Measurements from ENCODE around the gene TMPRSS6. TPM values are rescaled to one million over a fixed set of nuclear protein-coding genes. Genes with fewer than 3 reads are reported as not detected.
A peak's percentile ranks its signal among the peaks of the same experiment; 100 is the strongest.

Gene TMPRSS6
- total RNA-seq, 1 donor from 2014 or later, result 2.1 TPM

DNA sequence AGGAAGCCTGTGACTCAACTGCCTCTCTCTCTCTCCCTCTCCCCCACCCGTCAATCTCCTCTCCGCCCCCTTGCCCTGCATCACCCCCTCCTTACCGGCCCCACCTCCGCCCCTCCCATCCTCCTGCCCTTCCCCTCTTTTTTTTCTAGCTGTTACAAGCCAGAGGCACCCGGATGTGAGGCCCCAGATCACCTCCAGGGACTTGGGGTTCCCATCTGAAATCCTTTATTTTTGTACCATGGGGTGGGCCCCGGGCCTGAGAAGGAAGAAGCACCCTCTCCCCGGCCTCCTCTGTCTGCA is 47.2 kb downstream of the TMPRSS6 start:
- DNase-seq (no peak), ATAC-seq (no peak)
- H3K9me3 ChIP-seq, result no peaks in the 10 kb centered on the region
- H3K4me1 ChIP-seq, result no peaks in the 10 kb centered on the region
- peaks cover 11% of the 10 kb centered on the region for H3K36me3 ChIP-seq
- intact Hi-C loops (cut with DNase I), result no loop called here
- TF ChIP-seq, protein P1, sequence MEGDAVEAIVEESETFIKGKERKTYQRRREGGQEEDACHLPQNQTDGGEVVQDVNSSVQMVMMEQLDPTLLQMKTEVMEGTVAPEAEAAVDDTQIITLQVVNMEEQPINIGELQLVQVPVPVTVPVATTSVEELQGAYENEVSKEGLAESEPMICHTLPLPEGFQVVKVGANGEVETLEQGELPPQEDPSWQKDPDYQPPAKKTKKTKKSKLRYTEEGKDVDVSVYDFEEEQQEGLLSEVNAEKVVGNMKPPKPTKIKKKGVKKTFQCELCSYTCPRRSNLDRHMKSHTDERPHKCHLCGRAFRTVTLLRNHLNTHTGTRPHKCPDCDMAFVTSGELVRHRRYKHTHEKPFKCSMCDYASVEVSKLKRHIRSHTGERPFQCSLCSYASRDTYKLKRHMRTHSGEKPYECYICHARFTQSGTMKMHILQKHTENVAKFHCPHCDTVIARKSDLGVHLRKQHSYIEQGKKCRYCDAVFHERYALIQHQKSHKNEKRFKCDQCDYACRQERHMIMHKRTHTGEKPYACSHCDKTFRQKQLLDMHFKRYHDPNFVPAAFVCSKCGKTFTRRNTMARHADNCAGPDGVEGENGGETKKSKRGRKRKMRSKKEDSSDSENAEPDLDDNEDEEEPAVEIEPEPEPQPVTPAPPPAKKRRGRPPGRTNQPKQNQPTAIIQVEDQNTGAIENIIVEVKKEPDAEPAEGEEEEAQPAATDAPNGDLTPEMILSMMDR (IDR thresholded peaks at IDR 0.05), result no peak
- no peak overlapping the region for H3K27ac ChIP-seq
- H3K27me3 ChIP-seq, result no peaks in the 10 kb centered on the region
- H3K4me3 ChIP-seq, result no peak overlapping the region

- ATAC-seq, result no peak
- H3K36me3 ChIP-seq, result peaks cover 16% of the 10 kb centered on the region
- intact Hi-C loops (cut with DNase I), result no loop called here
Measured at GRCh38 chr22:37061611-37062375, 47.7 kb downstream of the TMPRSS6 start.

DNA sequence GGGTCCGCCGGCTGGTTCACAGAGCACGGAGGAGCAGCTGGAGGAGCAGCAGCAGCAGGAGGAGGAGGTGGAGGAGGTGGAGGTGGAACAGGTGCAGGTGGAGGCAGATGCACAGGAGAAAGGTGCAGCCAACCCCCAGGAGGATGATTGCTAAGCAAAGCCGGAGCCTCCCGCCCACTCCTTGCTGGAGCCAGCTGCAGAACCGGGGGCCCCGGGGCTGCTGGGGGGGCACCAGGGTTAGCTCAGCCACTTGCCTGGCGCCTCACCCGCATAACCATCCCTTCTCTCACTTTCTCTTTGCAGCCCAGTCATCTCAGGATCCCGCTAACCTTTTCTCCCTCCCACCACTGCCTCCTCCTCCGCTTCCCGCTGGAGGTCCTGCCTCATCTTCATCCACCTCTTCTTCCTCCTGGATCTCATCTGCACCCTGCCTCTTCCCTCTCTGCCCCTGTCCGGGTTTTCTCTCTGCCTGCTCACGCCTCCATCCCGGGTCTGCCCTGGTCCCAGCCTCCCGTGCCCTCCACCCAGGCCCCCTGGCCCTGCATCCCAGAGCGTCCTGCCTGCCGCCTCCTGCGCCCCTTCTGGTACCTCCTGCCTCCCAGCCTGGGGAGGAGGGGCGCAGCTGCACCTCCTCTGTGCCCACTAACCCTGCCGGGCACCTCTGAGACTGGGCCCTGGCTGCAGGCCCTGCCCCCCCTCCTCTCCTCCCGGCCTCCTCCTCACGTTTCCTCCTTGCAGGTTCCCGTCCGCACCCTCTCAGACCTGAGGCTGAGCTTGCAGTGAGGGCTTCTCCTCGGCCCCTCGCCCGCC is 48.5 kb downstream of the TMPRSS6 start:
- no peak overlapping the region for H3K4me3 ChIP-seq
- H3K9me3 ChIP-seq, result no peaks in the 10 kb centered on the region
- H3K4me1 ChIP-seq, result no peaks in the 10 kb centered on the region
- ATAC-seq, result no peak
- no peak overlapping the region for H3K27ac ChIP-seq
- no peak for DNase-seq
- intact Hi-C loops (cut with DNase I), result no loop called here
- TF ChIP-seq, protein P1 (IDR thresholded peaks at IDR 0.05), result no peak
- H3K36me3 ChIP-seq, result peaks cover 16% of the 10 kb centered on the region
- H3K27me3 ChIP-seq, result no peaks in the 10 kb centered on the region

More at GRCh38 chr22:37061611-37062375, 47.7 kb downstream of the TMPRSS6 start:
- no peaks in the 10 kb centered on the region for H3K9me3 ChIP-seq
- H3K27ac ChIP-seq, result no peak overlapping the region
- H3K27me3 ChIP-seq, result no peaks in the 10 kb centered on the region
- TF ChIP-seq, protein P1 (IDR thresholded peaks at IDR 0.05), result no peak
- no peak for DNase-seq
- no peaks in the 10 kb centered on the region for H3K4me1 ChIP-seq
- no peak overlapping the region for H3K4me3 ChIP-seq

DNA sequence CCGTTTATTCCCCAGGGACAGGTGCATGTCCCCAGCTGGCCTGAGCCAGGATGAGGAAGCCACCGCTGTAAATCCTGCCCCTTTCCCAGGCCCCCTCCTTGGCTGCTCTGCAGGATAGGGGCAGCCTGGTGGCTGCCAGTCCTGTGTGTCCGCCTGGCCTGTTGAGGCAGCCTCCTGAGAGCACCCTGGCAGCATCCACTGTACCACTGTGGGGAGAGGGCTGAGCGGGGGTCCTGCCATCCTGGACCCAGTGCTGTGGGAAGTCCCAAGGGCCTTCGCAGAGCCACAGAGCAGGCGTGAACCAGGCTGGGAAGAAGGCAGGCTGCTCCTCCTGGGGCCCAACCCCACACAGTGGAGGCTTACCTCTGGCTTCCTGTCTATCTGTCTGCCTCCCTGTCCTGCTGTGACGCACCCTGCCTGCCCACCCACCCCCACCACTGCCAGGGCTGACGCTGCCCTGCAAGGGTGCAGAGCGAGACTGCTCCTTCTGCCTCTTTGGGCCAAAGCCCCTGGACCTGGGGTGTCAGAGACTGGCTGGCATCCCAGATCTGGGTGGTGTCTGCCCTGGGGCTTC is 49.5 kb downstream of the TMPRSS6 start:
- peaks cover 20% of the 10 kb centered on the region for H3K36me3 ChIP-seq
- intact Hi-C loops (cut with DNase I), result no loop called here

GRCh38 chr22:37058917-37059701 is 50.4 kb downstream of the TMPRSS6 start:
- TF ChIP-seq, protein P1 (IDR thresholded peaks at IDR 0.05), result no peak
- ATAC-seq, result no peak
- peak; percentile 61 for DNase-seq
- Histone ChIP-seq H3K27me3 (no peaks in the 10 kb centered on the region), H3K4me3 (no peak overlapping the region), H3K4me1 (no peaks in the 10 kb centered on the region), H3K9me3 (no peaks in the 10 kb centered on the region), H3K36me3 (peaks cover 20% of the 10 kb centered on the region), H3K27ac (no peak overlapping the region)
- intact Hi-C loops (cut with DNase I), result no loop called here

More for the DNA sequence above, 49.5 kb downstream of the TMPRSS6 start:
- Histone ChIP-seq H3K9me3 (no peaks in the 10 kb centered on the region), H3K27me3 (no peaks in the 10 kb centered on the region), H3K4me1 (no peaks in the 10 kb centered on the region), H3K4me3 (no peak overlapping the region), H3K27ac (no peak overlapping the region)
- DNase-seq, result no peak
- ATAC-seq, result no peak
- TF ChIP-seq, protein P1 (IDR thresholded peaks at IDR 0.05), result no peak

Data from upper lobe of right lung (tissue), 1 donor.